A549 (cell line): ENCODE data around the gene SEMA5B. TPM values are rescaled to one million over a fixed set of nuclear protein-coding genes. Genes with fewer than 3 reads are reported as not detected.

ENCODE experiments used
- ATAC-seq, 2 experiments: fragments of 200-7000 bp in 1 of 2; fragments of >200 bp in 1 of 2; cut with Nextera tagmentation in 1 of 2; cut with Tn5 transposase in 1 of 2; 3 replicates each; pipeline versions ENCODE4 v1.8.0 to v1.9.1; 2018 to 2020; ENCODE audit warnings: mild to moderate bottlenecking in 1 of 2, moderate library complexity in 1 of 2
- CTCF ChIA-PET: fragments of 300-600 bp; sonication (Branson Sonifier 250); formaldehyde crosslinking; extraction: SDS; loops from one replicate; lab custom pipeline; 2021; ENCODE audit warnings: antibody characterized with exemption, inconsistent platforms; lab: Yijun Ruan, JAX
- POLR2A ChIA-PET: fragments of 350-600 bp; formaldehyde crosslinking; extraction: SDS; loops from one replicate; lab custom pipeline; 2021; ENCODE audit warnings: antibody characterized with exemption, inconsistent platforms; lab: Yijun Ruan, JAX
- DNase-seq, 2 experiments: peaks; one replicate each; pipeline versions ENCODE4 v3.0.0 to v3.0.0-alpha.2; 2011 to 2016; ENCODE audit warnings: low read depth in 1 of 2, low spot score in 1 of 2
- FAIRE-seq: peaks from 2 replicates; lab custom pipeline; 2011; peaks lifted over from hg19 to GRCh38; lab: Jason Lieb, UNC
- H3K27ac ChIP-seq, 2 experiments: fragments of >200 bp; sonication (Bioruptor Twin); formaldehyde crosslinking; 3 replicates each; pipeline ENCODE4 v1.5.1; 2016 to 2017
- H3K4me1 ChIP-seq: fragments of >200 bp; sonication (Bioruptor Twin); formaldehyde crosslinking; 3 replicates; pipeline ENCODE4 v1.6.1; 2016
- H3K4me2 ChIP-seq: fragments of >200 bp; sonication (Bioruptor Twin); formaldehyde crosslinking; 3 replicates; pipeline ENCODE4 v1.6.1; 2016
- H3K4me3 ChIP-seq: fragments of >200 bp; sonication (Bioruptor Twin); formaldehyde crosslinking; 3 replicates; pipeline ENCODE4 v1.5.1; 2016
- H3K9me3 ChIP-seq: fragments of >200 bp; sonication (Bioruptor Twin); formaldehyde crosslinking; 3 replicates; pipeline ENCODE4 v1.6.1; 2016
- CBX2 ChIP-seq: fragments of 200-600 bp; sonication (generic); IDR thresholded peaks from 2 replicates; pipeline ENCODE4 v1.6.1; 2016; ENCODE audit warnings: low read depth, mild to moderate bottlenecking, borderline replicate concordance
- CHD4 ChIP-seq: fragments of 200-600 bp; sonication (generic); IDR thresholded peaks from 2 replicates; pipeline ENCODE4 v1.6.1; 2016; ENCODE audit warnings: antibody characterized with exemption, mild to moderate bottlenecking, borderline replicate concordance
- EHMT2 ChIP-seq: fragments of 200-600 bp; sonication (generic); IDR thresholded peaks from 2 replicates; pipeline ENCODE4 v1.6.1; 2016; ENCODE audit warnings: antibody characterized with exemption, low read depth, mild to moderate bottlenecking, moderate library complexity
- EP300 ChIP-seq, 2 experiments: fragments of >200 bp; sonication (Bioruptor Twin); formaldehyde crosslinking; IDR thresholded peaks; 2 replicates in 1 of 2; 3 replicates in 1 of 2; pipeline ENCODE4 v1.6.1; 2016 to 2017
- ESRRA ChIP-seq: fragments of 150-350 bp; IDR thresholded peaks from 2 replicates; pipeline ENCODE4 v1.6.1; 2014; ENCODE audit warnings: mild to moderate bottlenecking, low read length, borderline replicate concordance
- FOSL2 ChIP-seq, 2 experiments: fragments of 450-650 bp in 1 of 2; fragments of >200 bp in 1 of 2; sonication (Bioruptor Twin) in 1 of 2; formaldehyde crosslinking; IDR thresholded peaks; 2 replicates each; pipeline versions ENCODE4 v1.5.0 to v1.6.1; 2016 to 2020; ENCODE audit warnings: mild to moderate bottlenecking in 1 of 2, moderate library complexity in 1 of 2
- FOXS1 ChIP-seq: fragments of 250-450 bp; sonication (Bioruptor Pico); IDR thresholded peaks from 2 replicates; pipeline ENCODE4 v1.5.0; 2020; ENCODE audit warnings: mild to moderate bottlenecking, moderate library complexity
- HDAC2 ChIP-seq: fragments of 200-600 bp; sonication (generic); IDR thresholded peaks from 2 replicates; pipeline ENCODE4 v1.6.1; 2016
- HEYL ChIP-seq: fragments of 250-450 bp; sonication (Bioruptor Pico); IDR thresholded peaks from 2 replicates; pipeline ENCODE4 v1.8.0; 2021; ENCODE audit warnings: mild to moderate bottlenecking, moderate library complexity
- HOXA7 ChIP-seq: fragments of 250-450 bp; sonication (Bioruptor Pico); IDR thresholded peaks from 2 replicates; pipeline ENCODE4 v1.5.0; 2020; ENCODE audit warnings: mild to moderate bottlenecking, moderate library complexity
- HOXB5 ChIP-seq: fragments of 250-450 bp; sonication (Bioruptor Pico); IDR thresholded peaks from 2 replicates; pipeline ENCODE4 v1.5.0; 2020; ENCODE audit warnings: mild to moderate bottlenecking, moderate library complexity
- JUNB ChIP-seq: fragments of >200 bp; sonication (Bioruptor Twin); formaldehyde crosslinking; IDR thresholded peaks from 2 replicates; pipeline ENCODE4 v1.6.1; 2016
- MAFK ChIP-seq: fragments of 450-650 bp; IDR thresholded peaks from 2 replicates; pipeline ENCODE4 v1.6.1; 2014; ENCODE audit not compliant: partially characterized antibody
- MAZ ChIP-seq: fragments of 150-350 bp; IDR thresholded peaks from 2 replicates; pipeline ENCODE4 v1.6.1; 2014; ENCODE audit warnings: antibody characterized with exemption, low read depth, low read length, borderline replicate concordance
- MYC ChIP-seq: IDR thresholded peaks from 2 replicates; pipeline ENCODE4 v1.6.1; 2012; ENCODE audit warnings: mild to moderate bottlenecking, inconsistent platforms, low read length, improper control_type of control experiment, borderline replicate concordance
- NR3C1 ChIP-seq: fragments of >200 bp; sonication (Bioruptor Twin); formaldehyde crosslinking; IDR thresholded peaks from 3 replicates; pipeline ENCODE4 v1.6.1; 2017
- POLR2AphosphoS2 ChIP-seq: conservative IDR thresholded peaks from 2 replicates; pipeline ENCODE4 v1.6.1; 2012; ENCODE audit warnings: low read length, improper control_type of control experiment, inconsistent platforms
- RAD21 ChIP-seq, 2 experiments: fragments of >200 bp in 1 of 2; sonication (Bioruptor Twin) in 1 of 2; formaldehyde crosslinking in 1 of 2; IDR thresholded peaks in 1 of 2; conservative IDR thresholded peaks in 1 of 2; 2 replicates in 1 of 2; 3 replicates in 1 of 2; pipeline ENCODE4 v1.6.1; 2012 to 2018; ENCODE audit warnings: inconsistent platforms in 1 of 2
- RARB ChIP-seq: fragments of 250-450 bp; sonication (Bioruptor Pico); IDR thresholded peaks from 2 replicates; pipeline ENCODE4 v1.8.0; 2021; ENCODE audit warnings: mild to moderate bottlenecking, moderate library complexity
- RFX5 ChIP-seq: fragments of 450-650 bp; IDR thresholded peaks from 2 replicates; pipeline ENCODE4 v1.7.1; 2014; ENCODE audit warnings: antibody characterized with exemption, mild to moderate bottlenecking, moderate library complexity
- SREBF2 ChIP-seq: fragments of 450-650 bp; IDR thresholded peaks from 2 replicates; pipeline ENCODE4 v1.6.1; 2014; ENCODE audit warnings: mild to moderate bottlenecking, moderate library complexity
- TP53 ChIP-seq: fragments of 250-450 bp; sonication (Bioruptor Pico); IDR thresholded peaks from 2 replicates; pipeline ENCODE4 v1.5.0; 2021; ENCODE audit warnings: mild to moderate bottlenecking, moderate library complexity
- ZC3H11A ChIP-seq: fragments of 450-650 bp; IDR thresholded peaks from 2 replicates; pipeline ENCODE4 v1.6.1; 2014; ENCODE audit warnings: antibody characterized with exemption, mild to moderate bottlenecking
- ZFP36 ChIP-seq: fragments of 450-650 bp; IDR thresholded peaks from 2 replicates; pipeline ENCODE4 v1.6.1; 2014; ENCODE audit warnings: borderline replicate concordance; ENCODE audit not compliant: partially characterized antibody
- ZNF302 ChIP-seq: fragments of 250-450 bp; sonication (Bioruptor Pico); IDR thresholded peaks from 2 replicates; pipeline ENCODE4 v1.9.0; 2021; ENCODE audit warnings: inconsistent platforms, mild to moderate bottlenecking, moderate library complexity
- WGBS: methylation state at CpG from one replicate; pipeline ENCODE4 v1.1.6; 2017; ENCODE audit errors: missing lambda C conversion rate; 5-methylcytosine and 5-hydroxymethylcytosine counted together
- polyA plus RNA-seq, 4 experiments: library from polyadenylated mRNA; depleted of rRNA in 3 of 4; stranded (reverse); fragments of >200 nt; fragmentation: RNase III in 1 of 4; extraction: RNeasy Plus Mini Kit Qiagen cat#74134 plus additional on column Dnase treatment in 1 of 4; gene quantifications; 2 replicates in 3 of 4; 3 replicates in 1 of 4; pipeline ENCODE4 v1.2.3, GENCODE V29; 2011 to 2017
- TF ChIP-seq, protein P1 (sequence below): IDR thresholded peaks from 2 replicates; pipeline ENCODE4 v1.6.1; 2012
- TF ChIP-seq, protein P2 (sequence below): fragments of >200 bp; sonication (Bioruptor Twin); formaldehyde crosslinking; IDR thresholded peaks from 2 replicates; pipeline ENCODE4 v1.6.1; 2016
- TF ChIP-seq, protein P3 (sequence below): fragments of >200 bp; sonication (Bioruptor Twin); formaldehyde crosslinking; IDR thresholded peaks from 3 replicates; pipeline ENCODE4 v1.5.1; 2016
- TF ChIP-seq, protein P4 (sequence below): fragments of 250-450 bp; sonication (Bioruptor Pico); IDR thresholded peaks from 2 replicates; pipeline ENCODE4 v1.5.0; 2021; ENCODE audit warnings: mild to moderate bottlenecking, moderate library complexity, borderline replicate concordance

The SEMA5B gene
- polyA plus RNA-seq, 2 of the 4 experiments (the other 2 are of a cell fraction), result 0.03 TPM; not detected in 1

DNA sequence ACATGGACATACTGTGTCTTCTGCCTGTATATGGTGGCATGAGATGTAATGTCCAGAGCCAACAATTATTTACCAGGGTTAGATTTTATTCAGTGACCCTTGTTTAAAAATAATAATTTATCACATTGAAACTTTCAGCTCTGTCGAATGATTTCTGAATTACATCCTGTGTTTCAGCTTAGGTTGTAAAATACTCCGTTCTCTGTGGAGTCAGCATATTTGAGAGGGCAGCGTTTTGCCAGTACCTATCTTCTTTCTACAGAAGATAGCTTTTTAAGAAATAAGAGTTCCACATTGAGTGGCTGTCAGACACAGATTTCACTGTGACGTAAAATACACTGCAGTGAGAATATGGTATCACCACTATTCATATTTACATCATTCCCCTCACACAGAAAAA lies 147.4 kb downstream of the SEMA5B start:
- ATAC-seq (no peak), FAIRE-seq (no peak), DNase-seq (no peak)
- Histone ChIP-seq H3K4me3 (no peak overlapping the region), H3K27ac (no peak overlapping the region), H3K4me2 (no peak overlapping the region), H3K9me3 (no peaks in the 10 kb centered on the region), H3K4me1 (no peaks in the 10 kb centered on the region)
- WGBS, result 93% methylated on average over 4 of the region's 4 CpGs
- POLR2A ChIA-PET, result no interaction called here
- TF ChIP-seq ZNF302 (CRISPR knock-in tag) (no peak), MAZ (no peak), FOSL2 (IDR thresholded peaks at IDR 0.05) (no peak), FOSL2 (CRISPR knock-in tag; IDR thresholded peaks at IDR 0.05) (no peak), ZFP36 (no peak), MAFK (peak; percentile 67), POLR2AphosphoS2 (no peak)
- TF ChIP-seq, protein P1, sequence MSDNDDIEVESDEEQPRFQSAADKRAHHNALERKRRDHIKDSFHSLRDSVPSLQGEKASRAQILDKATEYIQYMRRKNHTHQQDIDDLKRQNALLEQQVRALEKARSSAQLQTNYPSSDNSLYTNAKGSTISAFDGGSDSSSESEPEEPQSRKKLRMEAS, result no peak
- TF ChIP-seq, protein P2, sequence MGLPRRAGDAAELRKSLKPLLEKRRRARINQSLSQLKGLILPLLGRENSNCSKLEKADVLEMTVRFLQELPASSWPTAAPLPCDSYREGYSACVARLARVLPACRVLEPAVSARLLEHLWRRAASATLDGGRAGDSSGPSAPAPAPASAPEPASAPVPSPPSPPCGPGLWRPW, result no peak
- CTCF ChIA-PET, result no interaction called here

DNA sequence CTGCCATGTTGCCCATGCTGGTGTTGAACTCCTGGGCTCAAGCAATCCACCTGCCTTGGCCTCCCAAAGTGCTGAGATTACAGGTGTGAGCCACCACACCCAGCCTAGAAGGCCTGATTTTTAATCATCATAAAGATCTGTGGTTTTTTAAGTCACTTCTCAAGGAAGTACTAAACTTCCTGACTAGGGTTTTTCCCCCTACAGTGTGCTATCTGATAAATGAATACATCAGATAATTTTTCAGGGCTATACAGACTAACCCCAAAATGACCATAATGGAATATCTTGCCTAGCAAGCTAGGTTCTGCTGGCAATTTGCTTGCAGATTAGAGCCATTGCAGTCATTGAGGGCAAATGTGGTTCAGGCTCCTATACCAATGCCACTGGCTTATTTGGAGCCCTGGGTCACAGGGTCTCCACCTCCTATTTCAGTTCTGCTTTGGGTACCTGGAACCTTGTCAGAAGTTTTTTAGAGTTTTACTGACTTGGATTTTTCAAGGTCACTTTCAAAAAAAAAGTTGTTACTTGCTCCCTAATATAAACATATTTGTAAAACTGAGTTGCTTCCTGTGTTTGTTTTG lies 151.9 kb downstream of the SEMA5B start:
- Histone ChIP-seq H3K27ac (no peak overlapping the region), H3K4me1 (no peaks in the 10 kb centered on the region), H3K4me2 (no peak overlapping the region), H3K9me3 (no peaks in the 10 kb centered on the region), H3K4me3 (no peak overlapping the region)
- ATAC-seq, result no peak
- no peak for TF ChIP-seq NR3C1
- TF ChIP-seq SREBF2, result no peak
- TF ChIP-seq MYC, result no peak
- no peak for TF ChIP-seq FOXS1 (CRISPR knock-in tag)
- FAIRE-seq, result no peak
- DNase-seq, result no peak
- CTCF ChIA-PET, result no interaction called here
- POLR2A ChIA-PET, result no interaction called here

DNA sequence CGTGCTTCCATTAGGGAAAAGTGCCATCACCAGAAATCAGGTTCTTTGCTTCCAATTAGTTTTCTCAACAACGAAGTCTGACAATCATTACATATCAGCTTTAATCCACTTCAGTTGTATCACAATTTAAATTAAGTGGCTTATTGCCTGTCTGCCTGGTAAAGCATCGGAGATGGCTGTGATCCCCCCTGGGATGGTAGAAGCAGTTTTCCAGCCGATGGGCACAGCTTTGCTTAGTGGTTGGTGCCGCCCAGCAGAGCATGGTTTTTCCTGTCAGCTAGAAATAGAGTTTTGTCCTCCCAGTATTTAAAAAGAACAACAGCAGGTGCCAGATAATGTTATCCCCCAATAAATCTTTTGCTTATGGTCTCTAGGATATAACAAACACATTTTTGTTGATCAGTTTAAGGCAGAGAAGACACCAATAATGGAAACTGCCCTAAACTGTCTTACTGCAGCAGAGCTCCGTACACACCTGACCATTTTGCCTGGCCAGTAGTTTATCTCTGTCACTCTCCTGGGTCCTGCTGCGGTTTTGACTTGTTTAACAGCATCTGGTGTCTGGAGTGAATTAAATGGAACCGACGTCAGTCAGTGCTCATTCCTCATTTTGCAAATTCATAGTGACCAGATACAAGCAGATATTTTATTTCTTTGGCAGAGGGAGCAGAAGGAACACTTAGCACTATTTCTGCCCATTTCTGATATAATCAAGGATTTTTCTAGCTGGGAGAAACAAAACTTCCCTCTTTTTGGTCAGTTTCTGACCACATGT lies 153.6 kb downstream of the SEMA5B start:
- CTCF ChIA-PET, result interaction anchor here (0.6 to 1.2 kb wide), 2 partner anchors 16 to 757 kb away, joined by 3 to 4 read pairs; no protein-coding TSS in a partner anchor
- POLR2A ChIA-PET, result no interaction called here
- 93% methylated on average over 9 of the region's 9 CpGs for WGBS
- FAIRE-seq (no peak), DNase-seq (no peak), ATAC-seq (no peak)
- Histone ChIP-seq H3K4me2 (no peak overlapping the region), H3K4me3 (no peak overlapping the region), H3K27ac (no peak overlapping the region), H3K4me1 (no peaks in the 10 kb centered on the region), H3K9me3 (no peaks in the 10 kb centered on the region)
- TF ChIP-seq HDAC2 (no peak), HEYL (CRISPR knock-in tag) (no peak), RFX5 (no peak), RARB (CRISPR knock-in tag) (no peak), FOSL2 (IDR thresholded peaks at IDR 0.05) (no peak), FOSL2 (CRISPR knock-in tag; IDR thresholded peaks at IDR 0.05) (no peak), EP300 (IDR thresholded peaks at IDR 0.05) (no peak), EHMT2 (no peak), JUNB (no peak), ZC3H11A (no peak), ESRRA (no peak), RAD21 (conservative IDR thresholded peaks at IDR 0.05 in 1 of 2, IDR thresholded peaks at IDR 0.05 in 1 of 2) (no peak), CBX2 (no peak), TP53 (no peak), HOXB5 (no peak), CHD4 (no peak), HOXA7 (CRISPR knock-in tag) (no peak)
- TF ChIP-seq, protein P3, sequence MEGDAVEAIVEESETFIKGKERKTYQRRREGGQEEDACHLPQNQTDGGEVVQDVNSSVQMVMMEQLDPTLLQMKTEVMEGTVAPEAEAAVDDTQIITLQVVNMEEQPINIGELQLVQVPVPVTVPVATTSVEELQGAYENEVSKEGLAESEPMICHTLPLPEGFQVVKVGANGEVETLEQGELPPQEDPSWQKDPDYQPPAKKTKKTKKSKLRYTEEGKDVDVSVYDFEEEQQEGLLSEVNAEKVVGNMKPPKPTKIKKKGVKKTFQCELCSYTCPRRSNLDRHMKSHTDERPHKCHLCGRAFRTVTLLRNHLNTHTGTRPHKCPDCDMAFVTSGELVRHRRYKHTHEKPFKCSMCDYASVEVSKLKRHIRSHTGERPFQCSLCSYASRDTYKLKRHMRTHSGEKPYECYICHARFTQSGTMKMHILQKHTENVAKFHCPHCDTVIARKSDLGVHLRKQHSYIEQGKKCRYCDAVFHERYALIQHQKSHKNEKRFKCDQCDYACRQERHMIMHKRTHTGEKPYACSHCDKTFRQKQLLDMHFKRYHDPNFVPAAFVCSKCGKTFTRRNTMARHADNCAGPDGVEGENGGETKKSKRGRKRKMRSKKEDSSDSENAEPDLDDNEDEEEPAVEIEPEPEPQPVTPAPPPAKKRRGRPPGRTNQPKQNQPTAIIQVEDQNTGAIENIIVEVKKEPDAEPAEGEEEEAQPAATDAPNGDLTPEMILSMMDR, result no peak
- TF ChIP-seq, protein P2, result no peak
- TF ChIP-seq, protein P4, sequence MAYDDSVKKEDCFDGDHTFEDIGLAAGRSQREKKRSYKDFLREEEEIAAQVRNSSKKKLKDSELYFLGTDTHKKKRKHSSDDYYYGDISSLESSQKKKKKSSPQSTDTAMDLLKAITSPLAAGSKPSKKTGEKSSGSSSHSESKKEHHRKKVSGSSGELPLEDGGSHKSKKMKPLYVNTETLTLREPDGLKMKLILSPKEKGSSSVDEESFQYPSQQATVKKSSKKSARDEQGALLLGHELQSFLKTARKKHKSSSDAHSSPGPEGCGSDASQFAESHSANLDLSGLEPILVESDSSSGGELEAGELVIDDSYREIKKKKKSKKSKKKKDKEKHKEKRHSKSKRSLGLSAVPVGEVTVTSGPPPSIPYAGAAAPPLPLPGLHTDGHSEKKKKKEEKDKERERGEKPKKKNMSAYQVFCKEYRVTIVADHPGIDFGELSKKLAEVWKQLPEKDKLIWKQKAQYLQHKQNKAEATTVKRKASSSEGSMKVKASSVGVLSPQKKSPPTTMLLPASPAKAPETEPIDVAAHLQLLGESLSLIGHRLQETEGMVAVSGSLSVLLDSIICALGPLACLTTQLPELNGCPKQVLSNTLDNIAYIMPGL (CRISPR knock-in tag), result no peak
